Thoracic aorta (tissue), 2 donors: Measurements from ENCODE around the gene KRTAP12-4. TPM values are rescaled to one million over a fixed set of nuclear protein-coding genes. Genes with fewer than 3 reads are reported as not detected.
"Not testable (repeated sequence)": the region's sequence is repeated elsewhere in the genome, so short reads cannot be mapped to it uniquely, and the experiment has no call there.

Experiments used
- ATAC-seq: fragments of 150-250 bp; one replicate; pipeline ENCODE4 v1.8.0; 2017; ENCODE audit warnings: low read depth; ENCODE audit not compliant: insufficient number of reproducible peaks, low FRiP score
- DNase-seq: peaks from one replicate; pipeline ENCODE4 v3.0.0-alpha.2; 2020; ENCODE audit warnings: low spot score
- H3K27ac ChIP-seq, 2 donors: fragments of 200-600 bp; sonication (generic); 1 replicate in 1 of 2; 2 replicates in 1 of 2; pipeline ENCODE4 v1.5.1; 2016; ENCODE audit warnings: mild to moderate bottlenecking in 2 of 2, moderate library complexity in 2 of 2
- H3K27me3 ChIP-seq: fragments of 200-600 bp; sonication (generic); replicated peaks from 2 replicates; pipeline ENCODE4 v1.6.0; 2016; ENCODE audit warnings: mild to moderate bottlenecking; ENCODE audit not compliant: insufficient read depth
- H3K36me3 ChIP-seq: fragments of 200-600 bp; sonication (generic); one replicate; pipeline ENCODE4 v1.5.1; 2016
- H3K4me1 ChIP-seq, 2 donors: fragments of 200-600 bp; sonication (generic); 1 replicate in 1 of 2; 2 replicates in 1 of 2; pipeline versions ENCODE4 v1.5.1 to v1.6.0; 2016; ENCODE audit warnings: low read depth in 2 of 2, mild to moderate bottlenecking in 1 of 2; ENCODE audit not compliant: control insufficient read depth in 1 of 2
- H3K4me3 ChIP-seq: fragments of 200-600 bp; sonication (generic); 2 replicates; pipeline ENCODE4 v1.5.1; 2016; ENCODE audit warnings: mild to moderate bottlenecking
- H3K9me3 ChIP-seq: fragments of 200-600 bp; sonication (generic); 2 replicates; pipeline ENCODE4 v1.5.1; 2016
- total RNA-seq, 2 donors: library from RNA; depleted of rRNA; stranded (reverse); fragments of >200 nt; gene quantifications; one replicate each; pipeline versions ENCODE4 v1.1.0 to v1.2.3, GENCODE V29; 2016
- TF ChIP-seq, protein P1 (sequence below): fragments of 200-600 bp; sonication (generic); IDR thresholded peaks from one replicate; pipeline ENCODE4 v1.5.1; 2019; ENCODE audit warnings: antibody characterized with exemption

Gene KRTAP12-4
- total RNA-seq, 2 donors from 2014 or later = not detected

DNA sequence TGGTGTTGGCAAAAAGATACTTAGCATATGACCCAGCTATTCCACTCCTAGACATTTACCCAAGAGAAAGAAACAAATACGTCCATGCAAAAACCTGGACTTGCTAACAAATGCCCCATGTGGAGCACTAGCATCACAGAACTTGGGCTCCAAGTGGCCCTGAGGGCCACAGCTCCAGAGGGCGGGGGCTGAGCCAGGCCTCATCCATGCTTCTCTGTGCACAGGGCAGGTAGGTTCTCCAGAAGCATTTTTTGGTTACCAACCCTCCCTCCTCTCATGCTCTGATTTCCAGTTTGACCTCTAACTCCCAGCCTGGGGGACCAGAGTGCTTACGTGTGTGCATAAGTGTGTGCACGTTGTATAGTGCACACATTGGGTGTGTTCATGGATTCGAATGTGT, 10.2 kb upstream of the KRTAP12-4 start:
- Histone ChIP-seq H3K27ac (no peak overlapping the region), H3K36me3 (no peaks in the 10 kb centered on the region), H3K27me3 (no peaks in the 10 kb centered on the region), H3K4me1 (no peaks in the 10 kb centered on the region), H3K4me3 (no peak overlapping the region), H3K9me3 (no peaks in the 10 kb centered on the region)
- TF ChIP-seq, protein P1, sequence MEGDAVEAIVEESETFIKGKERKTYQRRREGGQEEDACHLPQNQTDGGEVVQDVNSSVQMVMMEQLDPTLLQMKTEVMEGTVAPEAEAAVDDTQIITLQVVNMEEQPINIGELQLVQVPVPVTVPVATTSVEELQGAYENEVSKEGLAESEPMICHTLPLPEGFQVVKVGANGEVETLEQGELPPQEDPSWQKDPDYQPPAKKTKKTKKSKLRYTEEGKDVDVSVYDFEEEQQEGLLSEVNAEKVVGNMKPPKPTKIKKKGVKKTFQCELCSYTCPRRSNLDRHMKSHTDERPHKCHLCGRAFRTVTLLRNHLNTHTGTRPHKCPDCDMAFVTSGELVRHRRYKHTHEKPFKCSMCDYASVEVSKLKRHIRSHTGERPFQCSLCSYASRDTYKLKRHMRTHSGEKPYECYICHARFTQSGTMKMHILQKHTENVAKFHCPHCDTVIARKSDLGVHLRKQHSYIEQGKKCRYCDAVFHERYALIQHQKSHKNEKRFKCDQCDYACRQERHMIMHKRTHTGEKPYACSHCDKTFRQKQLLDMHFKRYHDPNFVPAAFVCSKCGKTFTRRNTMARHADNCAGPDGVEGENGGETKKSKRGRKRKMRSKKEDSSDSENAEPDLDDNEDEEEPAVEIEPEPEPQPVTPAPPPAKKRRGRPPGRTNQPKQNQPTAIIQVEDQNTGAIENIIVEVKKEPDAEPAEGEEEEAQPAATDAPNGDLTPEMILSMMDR = no peak
- no peak for DNase-seq
- no peak for ATAC-seq

DNA sequence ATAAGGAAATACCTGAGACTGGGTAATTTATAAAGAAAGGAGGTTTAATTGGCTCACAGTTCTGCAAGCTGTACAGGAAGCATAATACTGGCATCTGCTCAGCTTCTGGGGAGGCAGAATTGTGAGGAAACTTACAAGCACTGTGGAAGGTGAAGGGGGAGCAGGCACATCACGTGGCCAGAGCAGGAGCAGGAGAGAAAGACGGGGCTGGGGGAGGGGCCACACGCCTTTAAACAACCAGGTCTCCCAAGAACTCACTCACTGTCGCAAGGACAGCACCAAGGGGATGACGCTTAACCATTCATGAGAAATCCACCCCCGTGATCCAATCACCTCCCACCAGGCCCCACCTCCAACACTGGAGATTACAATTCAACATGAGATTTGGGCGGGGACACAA, 7.1 kb upstream of the KRTAP12-4 start:
- not testable (repeated sequence) for H3K4me1 ChIP-seq, H3K27me3 ChIP-seq, H3K27ac ChIP-seq, H3K9me3 ChIP-seq, DNase-seq, H3K36me3 ChIP-seq, ATAC-seq, H3K4me3 ChIP-seq

DNA sequence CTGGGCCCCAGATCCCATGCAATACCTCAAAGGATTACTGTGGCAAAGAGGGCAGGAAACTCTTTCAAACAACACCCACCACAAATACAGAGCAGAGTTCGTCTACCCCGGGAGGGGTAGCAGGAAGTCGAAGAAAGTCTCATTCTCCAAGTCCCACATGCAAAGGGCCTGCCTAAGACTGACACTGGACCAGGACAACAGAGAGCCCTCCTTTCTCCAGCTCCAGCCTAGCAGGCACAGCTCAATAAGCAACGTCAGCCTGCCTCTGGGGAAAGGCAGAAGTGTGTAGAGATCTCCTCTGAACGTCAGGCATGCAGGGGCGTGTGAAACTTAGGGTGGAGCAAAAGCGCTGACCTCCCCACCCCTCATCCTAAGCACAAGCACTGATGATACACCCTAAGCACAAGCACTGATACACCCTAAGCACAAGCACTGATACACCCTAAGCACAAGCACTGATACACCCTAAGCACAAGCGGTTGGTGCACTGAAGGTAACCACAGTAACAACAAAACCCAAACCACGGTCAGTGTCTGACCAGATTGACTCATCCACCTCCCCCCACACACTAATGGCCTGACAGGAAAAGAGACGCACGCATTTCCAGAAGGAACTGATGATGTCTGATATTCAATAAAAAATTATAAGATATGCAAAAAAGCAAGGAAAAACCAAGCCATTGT, 4.6 kb upstream of the KRTAP12-4 start:
- H3K4me3 ChIP-seq = no peak overlapping the region
- ATAC-seq (no peak), DNase-seq (no peak)
- H3K27ac ChIP-seq = no peak overlapping the region
- no peaks in the 10 kb centered on the region for H3K36me3 ChIP-seq
- H3K4me1 ChIP-seq = no peaks in the 10 kb centered on the region
- H3K9me3 ChIP-seq = peaks cover 3% of the 10 kb centered on the region
- TF ChIP-seq, protein P1 = no peak
- H3K27me3 ChIP-seq = no peaks in the 10 kb centered on the region

DNA sequence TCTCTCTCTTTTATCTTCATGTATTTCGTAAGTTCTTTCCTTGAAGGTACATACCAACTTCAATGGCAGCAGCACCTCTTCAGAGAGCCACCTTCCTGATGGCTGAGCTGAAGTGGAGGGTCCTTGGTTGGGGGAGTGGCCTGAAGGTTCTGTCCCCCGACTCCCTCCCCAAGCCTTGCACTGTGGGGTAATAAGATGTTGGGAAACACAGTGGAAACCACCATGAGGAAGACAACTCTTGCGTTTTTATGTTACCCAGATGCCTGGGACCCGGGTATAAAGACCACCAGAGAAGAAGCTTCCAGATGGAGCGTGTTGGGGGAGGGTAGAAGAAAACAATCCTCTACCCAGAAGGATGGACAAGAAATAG, 4.1 kb upstream of the KRTAP12-4 start:
- Histone ChIP-seq H3K27me3 (no peaks in the 10 kb centered on the region), H3K27ac (no peak overlapping the region), H3K4me1 (no peaks in the 10 kb centered on the region), H3K36me3 (no peaks in the 10 kb centered on the region), H3K9me3 (peaks cover 3% of the 10 kb centered on the region), H3K4me3 (no peak overlapping the region)
- TF ChIP-seq, protein P1 = no peak
- DNase-seq (no peak), ATAC-seq (no peak)

DNA sequence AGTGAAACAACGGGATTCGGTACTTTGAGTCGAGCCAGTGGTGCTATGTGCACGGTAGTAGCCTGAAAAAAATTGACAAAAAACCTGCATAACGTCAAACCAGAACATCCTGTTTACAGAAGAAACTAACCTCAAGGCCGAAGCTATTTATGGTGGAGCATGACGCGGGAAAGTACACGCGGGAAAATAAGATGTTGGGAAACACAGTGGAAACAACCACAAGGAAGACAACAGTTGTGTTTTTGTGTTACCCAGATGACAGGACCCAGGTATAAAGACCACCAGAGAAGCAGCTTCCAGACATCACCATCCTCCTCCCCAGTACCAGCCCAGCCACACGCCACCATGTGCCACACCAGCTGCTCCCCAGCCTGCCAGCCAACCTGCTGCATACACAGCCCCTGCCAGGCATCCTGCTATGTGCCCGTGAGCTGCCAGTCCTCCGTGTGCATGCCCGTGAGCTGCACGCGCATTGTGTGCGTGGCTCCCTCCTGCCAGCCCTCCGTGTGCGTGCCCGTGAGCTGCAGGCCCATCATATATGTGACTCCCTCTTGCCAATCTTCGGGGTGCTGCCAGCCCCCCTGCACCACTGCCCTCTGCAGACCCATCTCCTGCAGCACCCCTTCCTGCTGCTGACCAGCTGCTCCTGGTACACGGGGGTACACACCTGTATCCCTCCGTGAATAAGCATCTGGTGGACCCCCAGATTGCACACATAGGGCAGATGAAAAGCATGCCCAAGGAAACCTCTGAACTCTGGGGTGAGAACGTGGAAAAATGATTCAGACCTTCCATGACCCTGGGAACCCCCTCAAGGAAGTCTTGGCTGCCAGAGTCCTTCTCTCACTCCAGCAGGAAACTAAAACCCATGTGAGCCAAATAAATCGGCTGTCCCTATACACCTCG, 3.4 kb upstream of the KRTAP12-4 start, which contains the start of gene KRTAP12-3:
TSS of gene KRTAP12-3 (plus strand) at position 298 of the 906 bp plus-strand sequence. CDS start at position 346, 48 bp downstream.
- Histone ChIP-seq H3K4me3 (no peak within 1 kb of the TSS), H3K4me1 (no peaks in the 10 kb centered on the region), H3K27me3 (no peaks in the 10 kb centered on the region), H3K27ac (no peak within 1 kb of the TSS), H3K36me3 (no peaks in the 10 kb centered on the region), H3K9me3 (peaks cover 3% of the 10 kb centered on the region)
- ATAC-seq (no peak), DNase-seq (no peak)
- TF ChIP-seq, protein P1 = no peak
